ENCODE data around the gene COQ10A.

- TF ChIP-seq POLR2A (IDR thresholded peaks at IDR 0.05; ENCODE audit: insufficient read depth in 1 of 2, low read depth in 2 of 2, low read length in 2 of 2) (no peak), CTCF (CRISPR knock-in tag; IDR thresholded peaks at IDR 0.05) (no peak), E2F5 (CRISPR knock-in tag; conservative IDR thresholded peaks at IDR 0.05) (no peak), EZH2 (conservative IDR thresholded peaks at IDR 0.05; ENCODE audit: low read depth, low read length) (no peak), POLR2AphosphoS5 (IDR thresholded peaks at IDR 0.05; ENCODE audit: low read depth, low read length) (no peak), ZNF816 (CRISPR knock-in tag; IDR thresholded peaks at IDR 0.05; ENCODE audit: borderline replicate concordance) (no peak), ZNF501 (CRISPR knock-in tag; IDR thresholded peaks at IDR 0.05) (no peak), TBP (CRISPR knock-in tag; IDR thresholded peaks at IDR 0.05) (no peak), YY1 (IDR thresholded peaks at IDR 0.05; ENCODE audit: insufficient read depth, insufficient replicate concordance, low read depth, low read length) (no peak), ZBTB1 (CRISPR knock-in tag; IDR thresholded peaks at IDR 0.05; ENCODE audit: borderline replicate concordance) (no peak)
- TF ChIP-seq, protein P1, sequence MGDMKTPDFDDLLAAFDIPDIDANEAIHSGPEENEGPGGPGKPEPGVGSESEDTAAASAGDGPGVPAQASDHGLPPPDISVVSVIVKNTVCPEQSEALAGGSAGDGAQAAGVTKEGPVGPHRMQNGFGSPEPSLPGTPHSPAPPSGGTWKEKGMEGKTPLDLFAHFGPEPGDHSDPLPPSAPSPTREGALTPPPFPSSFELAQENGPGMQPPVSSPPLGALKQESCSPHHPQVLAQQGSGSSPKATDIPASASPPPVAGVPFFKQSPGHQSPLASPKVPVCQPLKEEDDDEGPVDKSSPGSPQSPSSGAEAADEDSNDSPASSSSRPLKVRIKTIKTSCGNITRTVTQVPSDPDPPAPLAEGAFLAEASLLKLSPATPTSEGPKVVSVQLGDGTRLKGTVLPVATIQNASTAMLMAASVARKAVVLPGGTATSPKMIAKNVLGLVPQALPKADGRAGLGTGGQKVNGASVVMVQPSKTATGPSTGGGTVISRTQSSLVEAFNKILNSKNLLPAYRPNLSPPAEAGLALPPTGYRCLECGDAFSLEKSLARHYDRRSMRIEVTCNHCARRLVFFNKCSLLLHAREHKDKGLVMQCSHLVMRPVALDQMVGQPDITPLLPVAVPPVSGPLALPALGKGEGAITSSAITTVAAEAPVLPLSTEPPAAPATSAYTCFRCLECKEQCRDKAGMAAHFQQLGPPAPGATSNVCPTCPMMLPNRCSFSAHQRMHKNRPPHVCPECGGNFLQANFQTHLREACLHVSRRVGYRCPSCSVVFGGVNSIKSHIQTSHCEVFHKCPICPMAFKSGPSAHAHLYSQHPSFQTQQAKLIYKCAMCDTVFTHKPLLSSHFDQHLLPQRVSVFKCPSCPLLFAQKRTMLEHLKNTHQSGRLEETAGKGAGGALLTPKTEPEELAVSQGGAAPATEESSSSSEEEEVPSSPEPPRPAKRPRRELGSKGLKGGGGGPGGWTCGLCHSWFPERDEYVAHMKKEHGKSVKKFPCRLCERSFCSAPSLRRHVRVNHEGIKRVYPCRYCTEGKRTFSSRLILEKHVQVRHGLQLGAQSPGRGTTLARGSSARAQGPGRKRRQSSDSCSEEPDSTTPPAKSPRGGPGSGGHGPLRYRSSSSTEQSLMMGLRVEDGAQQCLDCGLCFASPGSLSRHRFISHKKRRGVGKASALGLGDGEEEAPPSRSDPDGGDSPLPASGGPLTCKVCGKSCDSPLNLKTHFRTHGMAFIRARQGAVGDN (CRISPR knock-in tag; IDR thresholded peaks at IDR 0.05) = no peak
- TF ChIP-seq, protein P2, sequence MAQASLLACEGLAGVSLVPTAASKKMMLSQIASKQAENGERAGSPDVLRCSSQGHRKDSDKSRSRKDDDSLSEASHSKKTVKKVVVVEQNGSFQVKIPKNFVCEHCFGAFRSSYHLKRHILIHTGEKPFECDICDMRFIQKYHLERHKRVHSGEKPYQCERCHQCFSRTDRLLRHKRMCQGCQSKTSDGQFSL (CRISPR knock-in tag; IDR thresholded peaks at IDR 0.05) = no peak
- TF ChIP-seq, protein P3, sequence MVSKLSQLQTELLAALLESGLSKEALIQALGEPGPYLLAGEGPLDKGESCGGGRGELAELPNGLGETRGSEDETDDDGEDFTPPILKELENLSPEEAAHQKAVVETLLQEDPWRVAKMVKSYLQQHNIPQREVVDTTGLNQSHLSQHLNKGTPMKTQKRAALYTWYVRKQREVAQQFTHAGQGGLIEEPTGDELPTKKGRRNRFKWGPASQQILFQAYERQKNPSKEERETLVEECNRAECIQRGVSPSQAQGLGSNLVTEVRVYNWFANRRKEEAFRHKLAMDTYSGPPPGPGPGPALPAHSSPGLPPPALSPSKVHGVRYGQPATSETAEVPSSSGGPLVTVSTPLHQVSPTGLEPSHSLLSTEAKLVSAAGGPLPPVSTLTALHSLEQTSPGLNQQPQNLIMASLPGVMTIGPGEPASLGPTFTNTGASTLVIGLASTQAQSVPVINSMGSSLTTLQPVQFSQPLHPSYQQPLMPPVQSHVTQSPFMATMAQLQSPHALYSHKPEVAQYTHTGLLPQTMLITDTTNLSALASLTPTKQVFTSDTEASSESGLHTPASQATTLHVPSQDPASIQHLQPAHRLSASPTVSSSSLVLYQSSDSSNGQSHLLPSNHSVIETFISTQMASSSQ (IDR thresholded peaks at IDR 0.05; ENCODE audit: low read depth) = no peak
- TF ChIP-seq, protein P3 (CRISPR knock-in tag; IDR thresholded peaks at IDR 0.05; ENCODE audit: borderline replicate concordance) = no peak
Observed at GRCh38 chr12:56255671-56256070, 11.1 kb upstream of the COQ10A start.

Measured in HepG2 (cell line).